ENCODE results near the gene FTMT.

DNA sequence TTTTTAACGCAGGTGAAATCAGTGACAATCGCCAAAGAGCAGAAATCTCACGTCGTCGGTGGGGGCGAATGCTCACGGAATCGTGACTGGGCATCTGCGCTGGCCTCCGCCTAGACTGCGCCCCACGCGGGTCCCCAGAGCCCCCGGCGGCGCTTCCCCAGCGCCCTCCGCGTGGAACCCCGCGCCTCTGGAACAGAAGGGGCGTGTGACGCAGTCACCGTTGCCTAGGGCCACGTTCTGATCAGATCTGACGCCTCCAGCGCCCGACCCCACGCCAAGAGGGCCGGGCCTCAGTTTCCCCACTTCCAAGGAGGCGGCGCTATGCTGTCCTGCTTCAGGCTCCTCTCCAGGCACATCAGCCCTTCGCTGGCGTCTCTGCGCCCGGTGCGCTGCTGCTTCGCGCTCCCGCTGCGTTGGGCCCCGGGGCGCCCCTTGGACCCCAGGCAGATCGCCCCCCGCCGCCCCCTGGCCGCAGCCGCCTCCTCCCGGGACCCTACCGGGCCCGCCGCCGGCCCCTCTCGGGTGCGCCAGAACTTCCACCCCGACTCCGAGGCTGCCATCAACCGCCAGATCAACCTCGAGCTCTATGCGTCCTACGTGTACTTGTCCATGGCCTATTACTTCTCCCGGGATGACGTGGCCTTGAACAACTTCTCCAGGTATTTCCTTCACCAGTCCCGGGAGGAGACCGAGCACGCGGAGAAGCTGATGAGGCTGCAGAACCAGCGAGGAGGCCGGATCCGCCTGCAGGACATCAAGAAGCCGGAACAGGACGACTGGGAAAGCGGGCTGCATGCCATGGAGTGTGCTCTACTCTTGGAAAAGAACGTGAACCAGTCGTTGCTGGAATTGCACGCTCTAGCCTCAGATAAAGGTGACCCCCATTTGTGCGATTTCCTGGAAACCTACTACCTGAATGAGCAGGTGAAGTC, at the start of gene FTMT:
- TF ChIP-seq IFI16 (CRISPR knock-in tag; IDR thresholded peaks at IDR 0.05) = no peak
- TF ChIP-seq, protein P1, sequence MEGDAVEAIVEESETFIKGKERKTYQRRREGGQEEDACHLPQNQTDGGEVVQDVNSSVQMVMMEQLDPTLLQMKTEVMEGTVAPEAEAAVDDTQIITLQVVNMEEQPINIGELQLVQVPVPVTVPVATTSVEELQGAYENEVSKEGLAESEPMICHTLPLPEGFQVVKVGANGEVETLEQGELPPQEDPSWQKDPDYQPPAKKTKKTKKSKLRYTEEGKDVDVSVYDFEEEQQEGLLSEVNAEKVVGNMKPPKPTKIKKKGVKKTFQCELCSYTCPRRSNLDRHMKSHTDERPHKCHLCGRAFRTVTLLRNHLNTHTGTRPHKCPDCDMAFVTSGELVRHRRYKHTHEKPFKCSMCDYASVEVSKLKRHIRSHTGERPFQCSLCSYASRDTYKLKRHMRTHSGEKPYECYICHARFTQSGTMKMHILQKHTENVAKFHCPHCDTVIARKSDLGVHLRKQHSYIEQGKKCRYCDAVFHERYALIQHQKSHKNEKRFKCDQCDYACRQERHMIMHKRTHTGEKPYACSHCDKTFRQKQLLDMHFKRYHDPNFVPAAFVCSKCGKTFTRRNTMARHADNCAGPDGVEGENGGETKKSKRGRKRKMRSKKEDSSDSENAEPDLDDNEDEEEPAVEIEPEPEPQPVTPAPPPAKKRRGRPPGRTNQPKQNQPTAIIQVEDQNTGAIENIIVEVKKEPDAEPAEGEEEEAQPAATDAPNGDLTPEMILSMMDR (IDR thresholded peaks at IDR 0.05 in 2 of 3, conservative IDR thresholded peaks at IDR 0.05 in 1 of 3; ENCODE audit: insufficient read depth in 2 of 3, low read depth in 1 of 3, low read length in 3 of 3) = no peak
- TF ChIP-seq, protein P2, sequence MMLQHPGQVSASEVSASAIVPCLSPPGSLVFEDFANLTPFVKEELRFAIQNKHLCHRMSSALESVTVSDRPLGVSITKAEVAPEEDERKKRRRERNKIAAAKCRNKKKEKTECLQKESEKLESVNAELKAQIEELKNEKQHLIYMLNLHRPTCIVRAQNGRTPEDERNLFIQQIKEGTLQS (IDR thresholded peaks at IDR 0.05) = no peak
- TF ChIP-seq, protein P2 (CRISPR knock-in tag; conservative IDR thresholded peaks at IDR 0.05) = no peak
